GM12878 (cell line): ENCODE results near the gene TTLL3. TPM values are rescaled to one million over a fixed set of nuclear protein-coding genes. Genes with fewer than 3 reads are reported as not detected.

Source experiments
- BHLHE40 ChIP-seq, 2 experiments: fragments of 450-650 bp in 1 of 2; IDR thresholded peaks; 2 replicates each; pipeline ENCODE4 v1.6.1; 2011 to 2017; ENCODE audit warnings: low read depth in 2 of 2, borderline replicate concordance in 1 of 2, improper control_type of control experiment in 1 of 2, low read length in 1 of 2, mild to moderate bottlenecking in 1 of 2
- CBFB ChIP-seq: IDR thresholded peaks from 2 replicates; pipeline ENCODE4 v1.6.1; 2016; ENCODE audit warnings: antibody characterized with exemption, low read depth
- CREM ChIP-seq: IDR thresholded peaks from 2 replicates; pipeline ENCODE4 v1.6.1; 2014; ENCODE audit warnings: antibody characterized with exemption, low read depth
- GATAD2B ChIP-seq: fragments of 450-650 bp; conservative IDR thresholded peaks from 2 replicates; pipeline ENCODE4 v1.6.1; 2017; ENCODE audit warnings: low read depth, mild to moderate bottlenecking, moderate library complexity
- IRF5 ChIP-seq: fragments of 450-650 bp; IDR thresholded peaks from 2 replicates; pipeline ENCODE4 v1.6.1; 2017; ENCODE audit warnings: borderline replicate concordance
- MTA2 ChIP-seq: fragments of 450-650 bp; IDR thresholded peaks from 2 replicates; pipeline ENCODE4 v1.6.1; 2016; ENCODE audit warnings: low read depth, mild to moderate bottlenecking, moderate library complexity
- POLR2AphosphoS2 ChIP-seq: IDR thresholded peaks from 2 replicates; pipeline ENCODE4 v1.6.1; 2011; ENCODE audit warnings: low read depth, mild to moderate bottlenecking, low read length, improper control_type of control experiment, moderate library complexity
- RB1 ChIP-seq: fragments of 450-650 bp; formaldehyde crosslinking; IDR thresholded peaks from 2 replicates; pipeline ENCODE4 v1.6.1; 2017; ENCODE audit warnings: mild to moderate bottlenecking, borderline replicate concordance
- RELA ChIP-seq: fragments of 450-650 bp; IDR thresholded peaks from 2 replicates; pipeline ENCODE4 v1.8.0; 2014; ENCODE audit warnings: borderline replicate concordance; ENCODE audit not compliant: partially characterized antibody
- SP1 ChIP-seq: IDR thresholded peaks from one replicate; pipeline ENCODE4 v1.6.1; 2011; ENCODE audit warnings: low read depth, low read length
- polyA plus RNA-seq, 11 experiments: library from polyadenylated mRNA; depleted of rRNA in 4 of 11; unstranded in 6 of 11; stranded (reverse) in 5 of 11; fragments of >200 nt; fragmentation: Nextera tagmentation in 4 of 11; fragmentation: Illumina TruSeq in 1 of 11; extraction: Ambion mirVana in 4 of 11; extraction: Trizol in 1 of 11; gene quantifications; 1 replicate in 1 of 11; 2 replicates in 10 of 11; pipeline versions ENCODE4 v1.2.1 to v1.2.3, GENCODE V29; 2011 to 2016; ENCODE audit warnings: inconsistent platforms in 2 of 11, missing spikeins in 2 of 11, low read depth in 1 of 11
- total RNA-seq, 4 experiments: library from RNA; depleted of rRNA in 3 of 4; stranded (reverse); fragments of >200 nt in 3 of 4; fragmentation: Illumina TruSeq in 1 of 4; extraction: Trizol in 1 of 4; gene quantifications; 2 replicates each; pipeline versions ENCODE4 v1.2.1 to v1.2.3, GENCODE V29; 2013 to 2021

The TTLL3 gene
- total and polyA plus RNA-seq, 10 of the 15 experiments (the other 5 are each of a cell fraction or from before 2014, with no cell fraction given) = 4.2 to 51.3 (median 18.9) TPM

- 0 out of 2 replicates have a peak, but pooled peaks have one; percentile 14 for TF ChIP-seq MTA2
- TF ChIP-seq CREM = 0 out of 2 replicates have a peak, but pooled peaks have one; percentile 27
- TF ChIP-seq RELA = peak; percentile 80
- TF ChIP-seq POLR2AphosphoS2 = peak; percentile 51; the same call in 1 of the 2 replicates
- TF ChIP-seq SP1 = peak; percentile 33
- TF ChIP-seq CBFB = peak; percentile 88
- peak; percentile 61; the same call in 1 of the 2 replicates for TF ChIP-seq RB1
- TF ChIP-seq BHLHE40 (IDR thresholded peaks at IDR 0.05; ENCODE audit: borderline replicate concordance in 1 of 2, low read depth in 2 of 2, low read length in 1 of 2) = peak; percentile 98
- TF ChIP-seq GATAD2B = peak; percentile 86
- peak; percentile 72 for TF ChIP-seq IRF5
- TF ChIP-seq, all 136 proteins: peak for 57
Measured at GRCh38 chr3:9792405-9793160, 17.5 kb upstream of the TTLL3 start, which contains the start of the genes ARPC4 and TADA3 (continued).
